Nephron progenitor cell (in vitro differentiated cells): ENCODE results near the gene CCDC80.

Experiments used
- DNase-seq: peaks from one replicate; pipeline ENCODE4 v3.0.0; 2021
- H3K27ac Mint-ChIP-seq: 2 replicates; pipeline ENCODE4 v1.8.0; 2021; ENCODE audit warnings: mild to moderate bottlenecking, moderate library complexity, mixed read lengths
- H3K27me3 Mint-ChIP-seq: 2 replicates; pipeline ENCODE4 v1.8.0; 2021; ENCODE audit warnings: mild to moderate bottlenecking, low read depth, mixed read lengths; ENCODE audit not compliant: poor library complexity
- H3K36me3 Mint-ChIP-seq: 2 replicates; pipeline ENCODE4 v1.8.0; 2021; ENCODE audit warnings: low read depth, mixed read lengths
- H3K4me1 Mint-ChIP-seq: 2 replicates; pipeline ENCODE4 v1.8.0; 2021; ENCODE audit warnings: mixed read lengths
- H3K4me3 Mint-ChIP-seq: 2 replicates; pipeline ENCODE4 v1.8.0; 2021; ENCODE audit warnings: mild to moderate bottlenecking, moderate library complexity, mixed read lengths
- H3K9me3 Mint-ChIP-seq: 2 replicates; pipeline ENCODE4 v1.8.0; 2021; ENCODE audit warnings: mild to moderate bottlenecking, moderate library complexity, mixed read lengths
- CTCF ChIP-seq: fragments of 200-600 bp; sonication (generic); IDR thresholded peaks from 2 replicates; pipeline ENCODE4 v1.5.0; 2021; ENCODE audit warnings: antibody characterized with exemption

Gene CCDC80

GRCh38 chr3:112561734-112562529 lies 79.0 kb downstream of the CCDC80 start, which contains the start of the genes ATG3 and SLC35A5:
ATG3 (minus strand) TSS chr3:112561962; CDS start chr3:112561528, 434 bp downstream.
SLC35A5 (plus strand) TSS chr3:112562045; CDS start chr3:112563404, 1,359 bp downstream.
- Mint-ChIP-seq H3K9me3 (peaks cover 5% of the 10 kb centered on the region), H3K27ac (peak within 1 kb of the TSS; percentile 99), H3K36me3 (peaks cover 33% of the 10 kb centered on the region), H3K4me3 (peak within 1 kb of the TSS; percentile 97), H3K4me1 (peaks cover 27% of the 10 kb centered on the region), H3K27me3 (no peaks in the 10 kb centered on the region)
- peak; percentile 97 for DNase-seq
- TF ChIP-seq CTCF = no peak

GRCh38 chr3:112561484-112561733 lies 79.5 kb downstream of the CCDC80 start:
- Mint-ChIP-seq H3K27ac (peak overlapping the region; percentile 98), H3K4me3 (peak overlapping the region; percentile 97), H3K27me3 (no peaks in the 10 kb centered on the region), H3K9me3 (peaks cover 8% of the 10 kb centered on the region), H3K4me1 (peaks cover 27% of the 10 kb centered on the region), H3K36me3 (peaks cover 32% of the 10 kb centered on the region)
- no peak for TF ChIP-seq CTCF
- no peak for DNase-seq

- peak overlapping the region; percentile 97 for H3K4me3 Mint-ChIP-seq
Observed at GRCh38 chr3:112560721-112561483, 80.0 kb downstream of the CCDC80 start.

GRCh38 chr3:112560307-112560706 lies 80.6 kb downstream of the CCDC80 start:
- DNase-seq = no peak
- Mint-ChIP-seq H3K27ac (peak overlapping the region; percentile 98), H3K4me3 (peak overlapping the region; percentile 97), H3K9me3 (peaks cover 11% of the 10 kb centered on the region), H3K27me3 (no peaks in the 10 kb centered on the region), H3K36me3 (peaks cover 32% of the 10 kb centered on the region), H3K4me1 (peaks cover 27% of the 10 kb centered on the region)
- TF ChIP-seq CTCF = no peak

More at GRCh38 chr3:112560721-112561483, 80.0 kb downstream of the CCDC80 start:
- TF ChIP-seq CTCF = no peak
- Mint-ChIP-seq H3K27ac (peak overlapping the region; percentile 98), H3K27me3 (no peaks in the 10 kb centered on the region), H3K4me1 (peaks cover 27% of the 10 kb centered on the region), H3K9me3 (peaks cover 9% of the 10 kb centered on the region), H3K36me3 (peaks cover 30% of the 10 kb centered on the region)
- DNase-seq = peak; percentile 64

GRCh38 chr3:112557976-112558375 lies 83.0 kb downstream of the CCDC80 start:
- no peak overlapping the region for H3K27ac Mint-ChIP-seq
- peaks cover 11% of the 10 kb centered on the region for H3K9me3 Mint-ChIP-seq
- peaks cover 17% of the 10 kb centered on the region for H3K4me1 Mint-ChIP-seq
- no peak for DNase-seq
- TF ChIP-seq CTCF = no peak
- peaks cover 31% of the 10 kb centered on the region for H3K36me3 Mint-ChIP-seq
- H3K4me3 Mint-ChIP-seq = no peak overlapping the region
- no peaks in the 10 kb centered on the region for H3K27me3 Mint-ChIP-seq
